Astrocyte (in vitro differentiated cells and primary cell): ENCODE data around the gene THBS1. TPM values are rescaled to one million over a fixed set of nuclear protein-coding genes. Genes with fewer than 3 reads are reported as not detected.
A peak's percentile ranks its signal among the peaks of the same experiment; 100 is the strongest.

Experiments
- DNase-seq: peaks from one replicate; pipeline ENCODE4 v3.0.0-alpha.2; 2010; ENCODE audit warnings: low read depth
- FAIRE-seq: peaks from 2 replicates; lab custom pipeline; 2011; peaks lifted over from hg19 to GRCh38; lab: Jason Lieb, UNC
- H2AFZ ChIP-seq: 2 replicates; pipeline ENCODE4 v1.6.0; 2012; ENCODE audit warnings: low read depth, low read length, inconsistent platforms
- H3K27ac ChIP-seq: 2 replicates; pipeline ENCODE4 v1.5.1; 2011; ENCODE audit warnings: low read depth, low read length, inconsistent platforms
- H3K27me3 ChIP-seq: 2 replicates; pipeline ENCODE4 v1.6.0; 2011; ENCODE audit warnings: low read length, inconsistent platforms; ENCODE audit not compliant: insufficient read depth
- H3K36me3 ChIP-seq: 2 replicates; pipeline ENCODE4 v1.5.1; 2011; ENCODE audit warnings: low read length, inconsistent platforms; ENCODE audit not compliant: insufficient read depth
- H3K4me1 ChIP-seq: 2 replicates; pipeline ENCODE4 v1.5.1; 2011; ENCODE audit warnings: low read length, inconsistent platforms; ENCODE audit not compliant: insufficient read depth
- H3K4me2 ChIP-seq: 2 replicates; pipeline ENCODE4 v1.6.0; 2012; ENCODE audit warnings: low read length, inconsistent platforms
- H3K4me3 ChIP-seq: 2 replicates; pipeline ENCODE4 v1.5.1; 2011; ENCODE audit warnings: low read depth, mild to moderate bottlenecking, low read length, inconsistent platforms; ENCODE audit not compliant: insufficient read depth
- H3K79me2 ChIP-seq: 2 replicates; pipeline ENCODE4 v1.6.0; 2012; ENCODE audit warnings: mild to moderate bottlenecking, low read length, inconsistent platforms; ENCODE audit not compliant: insufficient read depth
- H3K9ac ChIP-seq: 2 replicates; pipeline ENCODE4 v1.6.0; 2012; ENCODE audit warnings: mild to moderate bottlenecking, low read length, inconsistent platforms
- H3K9me3 ChIP-seq: 2 replicates; pipeline ENCODE4 v1.5.1; 2012; ENCODE audit warnings: low read depth, mild to moderate bottlenecking, low read length, inconsistent platforms; ENCODE audit not compliant: insufficient read depth
- H4K20me1 ChIP-seq: 2 replicates; pipeline ENCODE4 v1.6.0; 2012; ENCODE audit warnings: low read length, inconsistent platforms; ENCODE audit not compliant: insufficient read depth
- H3K27ac Mint-ChIP-seq: one replicate; pipeline ENCODE4 v1.8.0; 2021; ENCODE audit warnings: mild to moderate bottlenecking, mixed read lengths; ENCODE audit not compliant: unreplicated experiment
- H3K27me3 Mint-ChIP-seq: one replicate; pipeline ENCODE4 v1.8.0; 2021; ENCODE audit warnings: low read depth, mixed read lengths; ENCODE audit not compliant: unreplicated experiment
- H3K36me3 Mint-ChIP-seq: one replicate; pipeline ENCODE4 v1.8.0; 2021; ENCODE audit warnings: low read depth, mixed read lengths; ENCODE audit not compliant: unreplicated experiment
- H3K4me1 Mint-ChIP-seq: one replicate; pipeline ENCODE4 v1.8.0; 2021; ENCODE audit warnings: low read depth, mixed read lengths; ENCODE audit not compliant: unreplicated experiment
- H3K4me3 Mint-ChIP-seq: one replicate; pipeline ENCODE4 v1.8.0; 2021; ENCODE audit warnings: mild to moderate bottlenecking, moderate library complexity, mixed read lengths; ENCODE audit not compliant: unreplicated experiment
- H3K9me3 Mint-ChIP-seq: one replicate; pipeline ENCODE4 v1.8.0; 2021; ENCODE audit warnings: mild to moderate bottlenecking, mixed read lengths; ENCODE audit not compliant: unreplicated experiment
- EZH2 ChIP-seq: IDR thresholded peaks from 2 replicates; pipeline ENCODE4 v1.6.1; 2012; ENCODE audit warnings: mild to moderate bottlenecking, low read length, inconsistent platforms; ENCODE audit not compliant: insufficient read depth
- total RNA-seq: library from RNA; stranded (reverse); gene quantifications from 2 replicates; pipeline ENCODE4 v1.2.1, GENCODE V29; 2021
- TF ChIP-seq, protein P1 (sequence below): IDR thresholded peaks from 2 replicates; pipeline ENCODE4 v1.5.1; 2011; ENCODE audit warnings: low read depth, mild to moderate bottlenecking, inconsistent platforms, low read length, moderate library complexity; ENCODE audit not compliant: insufficient read depth

THBS1 gene
- total RNA-seq, 1 donor from 2014 or later: 720 TPM

DNA sequence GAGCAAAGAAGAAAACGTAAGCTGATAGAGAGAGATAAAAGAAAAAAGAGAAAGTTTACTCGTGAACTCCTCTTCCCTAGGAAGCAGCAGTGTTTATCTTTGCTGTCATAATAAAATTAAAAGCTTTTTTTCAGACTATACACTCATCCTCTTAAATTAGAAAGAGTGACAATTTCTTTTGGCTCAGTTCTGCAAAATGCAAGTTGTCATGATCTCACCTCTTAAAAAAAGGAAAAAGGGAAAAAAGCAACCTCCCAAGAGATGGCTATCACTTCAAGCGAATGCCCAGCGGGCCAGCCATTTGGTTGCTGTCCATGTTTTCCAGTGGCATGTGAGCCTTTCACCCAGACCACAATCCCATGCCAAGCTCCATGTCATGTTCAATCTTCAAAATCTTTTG is 7.0 kb upstream of the THBS1 start:
- peaks cover 3% of the 10 kb centered on the region for H3K27me3 Mint-ChIP-seq
- no peaks in the 10 kb centered on the region for H4K20me1 ChIP-seq
- peaks cover 4% of the 10 kb centered on the region for H3K9me3 Mint-ChIP-seq
- H3K36me3 Mint-ChIP-seq: no peaks in the 10 kb centered on the region
- TF ChIP-seq EZH2: no peak
- TF ChIP-seq, protein P1, sequence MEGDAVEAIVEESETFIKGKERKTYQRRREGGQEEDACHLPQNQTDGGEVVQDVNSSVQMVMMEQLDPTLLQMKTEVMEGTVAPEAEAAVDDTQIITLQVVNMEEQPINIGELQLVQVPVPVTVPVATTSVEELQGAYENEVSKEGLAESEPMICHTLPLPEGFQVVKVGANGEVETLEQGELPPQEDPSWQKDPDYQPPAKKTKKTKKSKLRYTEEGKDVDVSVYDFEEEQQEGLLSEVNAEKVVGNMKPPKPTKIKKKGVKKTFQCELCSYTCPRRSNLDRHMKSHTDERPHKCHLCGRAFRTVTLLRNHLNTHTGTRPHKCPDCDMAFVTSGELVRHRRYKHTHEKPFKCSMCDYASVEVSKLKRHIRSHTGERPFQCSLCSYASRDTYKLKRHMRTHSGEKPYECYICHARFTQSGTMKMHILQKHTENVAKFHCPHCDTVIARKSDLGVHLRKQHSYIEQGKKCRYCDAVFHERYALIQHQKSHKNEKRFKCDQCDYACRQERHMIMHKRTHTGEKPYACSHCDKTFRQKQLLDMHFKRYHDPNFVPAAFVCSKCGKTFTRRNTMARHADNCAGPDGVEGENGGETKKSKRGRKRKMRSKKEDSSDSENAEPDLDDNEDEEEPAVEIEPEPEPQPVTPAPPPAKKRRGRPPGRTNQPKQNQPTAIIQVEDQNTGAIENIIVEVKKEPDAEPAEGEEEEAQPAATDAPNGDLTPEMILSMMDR: no peak
- FAIRE-seq: peak; percentile 29
- no peak overlapping the region for H3K4me3 ChIP-seq
- no peaks in the 10 kb centered on the region for H3K36me3 ChIP-seq
- H3K27ac Mint-ChIP-seq: no peak overlapping the region
- no peak for DNase-seq
- no peaks in the 10 kb centered on the region for H3K9me3 ChIP-seq
- H3K79me2 ChIP-seq: no peaks in the 10 kb centered on the region
- no peak overlapping the region for H2AFZ ChIP-seq
- H3K27me3 ChIP-seq: no peaks in the 10 kb centered on the region
- peaks cover 9% of the 10 kb centered on the region for H3K4me1 Mint-ChIP-seq
- no peak overlapping the region for H3K4me3 Mint-ChIP-seq
- H3K9ac ChIP-seq: no peak overlapping the region
- H3K27ac ChIP-seq: no peak overlapping the region
- no peak overlapping the region for H3K4me2 ChIP-seq
- peaks cover 4% of the 10 kb centered on the region for H3K4me1 ChIP-seq

DNA sequence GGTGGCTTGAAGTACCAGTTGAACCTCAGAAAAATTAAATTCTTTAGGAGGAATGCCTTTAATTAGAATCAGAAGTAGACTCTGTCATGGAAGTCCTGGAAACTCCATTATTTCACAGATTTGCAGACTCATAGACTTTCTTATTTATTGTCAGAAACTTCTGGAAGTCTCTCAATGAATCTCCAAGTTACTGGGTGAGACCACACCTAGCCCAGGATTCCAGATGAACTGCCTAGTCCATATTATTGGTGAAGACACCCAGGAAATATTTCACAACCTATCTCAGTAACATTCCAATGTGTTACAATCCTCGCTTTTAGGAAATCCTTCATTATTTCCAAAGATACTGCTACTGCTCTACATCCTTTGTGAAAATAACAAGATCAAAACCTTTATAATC is 6.5 kb upstream of the THBS1 start:
- Histone ChIP-seq H4K20me1 (no peaks in the 10 kb centered on the region), H3K79me2 (no peaks in the 10 kb centered on the region), H3K27me3 (no peaks in the 10 kb centered on the region), H3K27ac (no peak overlapping the region), H3K4me3 (no peak overlapping the region), H3K4me2 (no peak overlapping the region), H3K9me3 (no peaks in the 10 kb centered on the region), H3K4me1 (peaks cover 10% of the 10 kb centered on the region), H3K36me3 (no peaks in the 10 kb centered on the region), H2AFZ (no peak overlapping the region), H3K9ac (no peak overlapping the region)
- FAIRE-seq (peak; percentile 67), DNase-seq (no peak)
- TF ChIP-seq EZH2: no peak
- TF ChIP-seq, protein P1: no peak
- no peak overlapping the region for H3K27ac Mint-ChIP-seq
- peaks cover 3% of the 10 kb centered on the region for H3K27me3 Mint-ChIP-seq
- no peak overlapping the region for H3K4me3 Mint-ChIP-seq
- H3K36me3 Mint-ChIP-seq: no peaks in the 10 kb centered on the region
- H3K4me1 Mint-ChIP-seq: peaks cover 15% of the 10 kb centered on the region
- H3K9me3 Mint-ChIP-seq: peaks cover 6% of the 10 kb centered on the region

DNA sequence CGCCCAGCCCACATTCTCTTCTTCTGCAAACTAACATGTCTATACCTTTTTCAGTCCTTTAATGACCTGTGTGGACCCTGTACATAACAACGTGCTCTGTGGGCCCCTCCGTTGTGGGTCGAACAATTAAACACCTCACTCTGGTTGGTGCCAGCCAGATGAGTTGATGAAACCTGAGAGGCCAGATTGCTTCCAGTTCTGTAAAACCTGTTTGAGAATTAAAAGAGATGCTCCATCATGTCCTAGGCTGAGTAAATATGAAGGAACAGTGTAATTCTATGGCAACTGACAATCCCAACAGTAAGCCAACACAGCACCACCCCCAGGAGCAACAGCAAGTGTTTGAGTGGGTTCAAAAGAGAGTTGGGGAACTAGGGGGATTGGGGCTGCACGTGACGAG is 5.7 kb upstream of the THBS1 start:
- H3K27ac Mint-ChIP-seq: no peak overlapping the region
- peaks cover 17% of the 10 kb centered on the region for H3K4me1 ChIP-seq
- no peaks in the 10 kb centered on the region for H3K27me3 ChIP-seq
- peaks cover 6% of the 10 kb centered on the region for H3K9me3 Mint-ChIP-seq
- H3K9me3 ChIP-seq: no peaks in the 10 kb centered on the region
- H3K4me1 Mint-ChIP-seq: peaks cover 20% of the 10 kb centered on the region
- H3K4me3 Mint-ChIP-seq: no peak overlapping the region
- no peaks in the 10 kb centered on the region for H4K20me1 ChIP-seq
- DNase-seq (no peak), FAIRE-seq (peak; percentile 55)
- H3K36me3 ChIP-seq: no peaks in the 10 kb centered on the region
- H3K27ac ChIP-seq: no peak overlapping the region
- H3K36me3 Mint-ChIP-seq: no peaks in the 10 kb centered on the region
- H3K27me3 Mint-ChIP-seq: peaks cover 3% of the 10 kb centered on the region
- H3K9ac ChIP-seq: no peak overlapping the region
- H2AFZ ChIP-seq: no peak overlapping the region
- no peak overlapping the region for H3K4me2 ChIP-seq
- no peak for TF ChIP-seq EZH2
- TF ChIP-seq, protein P1: no peak
- no peak overlapping the region for H3K4me3 ChIP-seq
- H3K79me2 ChIP-seq: no peaks in the 10 kb centered on the region
